Measurements from ENCODE around the gene NETO1. TPM values are rescaled to one million over a fixed set of nuclear protein-coding genes. Genes with fewer than 3 reads are reported as not detected.
A peak's percentile ranks its signal among the peaks of the same experiment; 100 is the strongest.

NETO1 gene
- total and polyA plus RNA-seq, 2 of the 4 experiments (the other 2 are of a cell fraction), result 0.29 to 0.36 TPM

GRCh38 chr18:72869226-72870185 is 1.7 kb upstream of the NETO1 start:
- H3K23ac ChIP-seq (ENCODE audit: low read depth, low read length), result no peak overlapping the region
- dilution Hi-C loops (cut with HindIII; ENCODE audit: low sequenced_read_pairs, unreplicated experiment) (no loop called here), intact Hi-C loops (cut with micrococcal nuclease) (loop anchor here (10.0 kb wide), 1 partner anchor 1245 kb away; no protein-coding TSS in a partner anchor), in situ Hi-C loops (cut with MboI; ENCODE audit: low sequenced_read_pairs) (no loop called here)
- no peak overlapping the region for H4K5ac ChIP-seq (ENCODE audit: low read depth, low read length)
- no peak overlapping the region for H2AK9ac ChIP-seq (replicated peaks; ENCODE audit: low read depth, low read length, poor library complexity)
- H3K4ac ChIP-seq (ENCODE audit: low read depth, low read length), result no peak overlapping the region
- H3K9me1 ChIP-seq (ENCODE audit: insufficient read depth, low read length), result no peaks in the 10 kb centered on the region
- H3K36me3 ChIP-seq (ENCODE audit: control insufficient read depth, insufficient read depth, low read length), result no peaks in the 10 kb centered on the region
- H3K18ac ChIP-seq (ENCODE audit: low read depth, low read length), result no peak overlapping the region
- ATAC-seq (ENCODE audit: low read depth) (no peak), DNase-seq (no peak)
- no peak overlapping the region for H2BK5ac ChIP-seq (ENCODE audit: low read depth, low read length, poor library complexity, severe bottlenecking)
- H3K4me2 ChIP-seq (ENCODE audit: low read depth, low read length), result no peak overlapping the region
- no peaks in the 10 kb centered on the region for H4K20me1 ChIP-seq (ENCODE audit: insufficient read depth, low read length)
- H3K4me1 ChIP-seq (ENCODE audit: control insufficient read depth, insufficient read depth, low read length), result 0 out of 2 replicates have a peak, but pooled peaks cover 1% of the 10 kb centered on the region
- no peak overlapping the region for H4K91ac ChIP-seq (ENCODE audit: insufficient read depth, low read depth, low read length)
- 6% methylated on average over 18 of the region's 57 CpGs; no CpG with 5 or more reads in 1 of the 2 experiments for WGBS, 2 experiments (ENCODE audit: extremely low coverage in 2 of 2, insufficient read length in 1 of 2)
- no peak overlapping the region for H2BK15ac ChIP-seq (ENCODE audit: low read depth, low read length)
- H3K4me3 ChIP-seq (ENCODE audit: insufficient read depth, low read depth, low read length), result no peak overlapping the region
- peak overlapping the region; percentile 83 for H2AFZ ChIP-seq (replicated peaks; ENCODE audit: low read length, poor library complexity)
- H2BK20ac ChIP-seq (ENCODE audit: low read depth, low read length), result no peak overlapping the region
- ChIA-PET CTCF (no interaction called here), POLR2A (ENCODE audit: unreplicated experiment) (no interaction called here)
- H3K9ac ChIP-seq (ENCODE audit: low read depth, low read length), result no peak overlapping the region
- no peak overlapping the region for H3K27ac ChIP-seq (ENCODE audit: insufficient read depth, low read length)
- BruUV-seq (replicated peaks), result no TSS peak
- H3K27me3 ChIP-seq (ENCODE audit: control insufficient read depth, insufficient read depth, low read length), result peaks cover 35% of the 10 kb centered on the region
- H3K56ac ChIP-seq (ENCODE audit: extremely low read depth, insufficient read depth, low read length), result no peak overlapping the region
- H4K8ac ChIP-seq (ENCODE audit: low read depth in 2 of 2, low read length in 2 of 2), result no peak overlapping the region
- TF ChIP-seq USF2 (IDR thresholded peaks at IDR 0.05; ENCODE audit: low read depth, low read length), result no peak
- no peak for TF ChIP-seq RAD21 (IDR thresholded peaks at IDR 0.05; ENCODE audit: low read length)
- TF ChIP-seq CHD1 (IDR thresholded peaks at IDR 0.05; ENCODE audit: low read depth, low read length), result no peak
- no peak for TF ChIP-seq MAZ (IDR thresholded peaks at IDR 0.05; ENCODE audit: borderline replicate concordance, low read depth, low read length)
- no peak overlapping the region for H2AK5ac ChIP-seq (ENCODE audit: low read depth, low read length)
- no peaks in the 10 kb centered on the region for H3K79me1 ChIP-seq (ENCODE audit: low read depth in 1 of 2, low read length in 2 of 2)
- no peak overlapping the region for H3K14ac ChIP-seq (replicated peaks; ENCODE audit: low read depth, low read length)
- H2BK120ac ChIP-seq (ENCODE audit: low read depth, low read length), result no peak overlapping the region
- no peaks in the 10 kb centered on the region for H3K9me3 ChIP-seq (ENCODE audit: control insufficient read depth, insufficient read depth, low read length)
